Measurements from ENCODE around the gene SECISBP2L.

Gene SECISBP2L

GRCh38 chr15:48963524-48964113 is 82.6 kb downstream of the SECISBP2L start, which contains the start of gene SHC4:
Gene SHC4 (minus strand): TSS chr15:48963919. CDS start chr15:48963015, 904 bp downstream.
- H3K9me3 ChIP-seq (ENCODE audit: control insufficient read depth, insufficient read depth, low read length) = no peaks in the 10 kb centered on the region
- H3K9ac ChIP-seq (ENCODE audit: low read depth, low read length) = no peak within 1 kb of the TSS
- H3K4me1 ChIP-seq (ENCODE audit: control insufficient read depth, insufficient read depth, low read length) = no peaks in the 10 kb centered on the region
- peak within 1 kb of the TSS; percentile 89 for H3K4me3 ChIP-seq (ENCODE audit: low read depth, low read length)
- H3K27me3 ChIP-seq (ENCODE audit: control insufficient read depth, insufficient read depth, low read length) = peaks cover 33% of the 10 kb centered on the region
- H3K27ac ChIP-seq (ENCODE audit: low read depth, low read length) = no peak within 1 kb of the TSS
- H3K36me3 ChIP-seq (ENCODE audit: control insufficient read depth, insufficient read depth, low read length) = no peaks in the 10 kb centered on the region

- H3K4me1 ChIP-seq (ENCODE audit: control insufficient read depth, insufficient read depth, low read length) = no peaks in the 10 kb centered on the region
- no peak overlapping the region for H3K9ac ChIP-seq (ENCODE audit: low read depth, low read length)
- peak overlapping the region; percentile 89 for H3K4me3 ChIP-seq (ENCODE audit: low read depth, low read length)
- no peaks in the 10 kb centered on the region for H3K36me3 ChIP-seq (ENCODE audit: control insufficient read depth, insufficient read depth, low read length)
- H3K27me3 ChIP-seq (ENCODE audit: control insufficient read depth, insufficient read depth, low read length) = peaks cover 33% of the 10 kb centered on the region
- H3K9me3 ChIP-seq (ENCODE audit: control insufficient read depth, insufficient read depth, low read length) = no peaks in the 10 kb centered on the region
- H3K27ac ChIP-seq (ENCODE audit: low read depth, low read length) = no peak overlapping the region
These were observed 83.4 kb downstream of the SECISBP2L start for GRCh38 chr15:48962662-48963523.

- Histone ChIP-seq H3K9ac (ENCODE audit: low read depth, low read length) (no peak overlapping the region), H3K4me3 (ENCODE audit: low read depth, low read length) (no peak overlapping the region), H3K9me3 (ENCODE audit: control insufficient read depth, insufficient read depth, low read length) (no peaks in the 10 kb centered on the region), H3K27ac (ENCODE audit: low read depth, low read length) (no peak overlapping the region), H3K4me1 (ENCODE audit: control insufficient read depth, insufficient read depth, low read length) (peaks cover 8% of the 10 kb centered on the region; the same call in 1 of the 2 replicates), H3K36me3 (ENCODE audit: control insufficient read depth, insufficient read depth, low read length) (no peaks in the 10 kb centered on the region), H3K27me3 (ENCODE audit: control insufficient read depth, insufficient read depth, low read length) (0 out of 2 replicates have a peak, but pooled peaks cover 2% of the 10 kb centered on the region)
These were observed 90.3 kb downstream of the SECISBP2L start for GRCh38 chr15:48955967-48956366.

GRCh38 chr15:48955370-48955769 is 90.9 kb downstream of the SECISBP2L start:
- no peak overlapping the region for H3K27ac ChIP-seq (ENCODE audit: low read depth, low read length)
- no peaks in the 10 kb centered on the region for H3K27me3 ChIP-seq (ENCODE audit: control insufficient read depth, insufficient read depth, low read length)
- peaks cover 8% of the 10 kb centered on the region; the same call in 1 of the 2 replicates for H3K4me1 ChIP-seq (ENCODE audit: control insufficient read depth, insufficient read depth, low read length)
- no peak overlapping the region for H3K9ac ChIP-seq (ENCODE audit: low read depth, low read length)
- no peaks in the 10 kb centered on the region for H3K9me3 ChIP-seq (ENCODE audit: control insufficient read depth, insufficient read depth, low read length)
- no peaks in the 10 kb centered on the region for H3K36me3 ChIP-seq (ENCODE audit: control insufficient read depth, insufficient read depth, low read length)
- H3K4me3 ChIP-seq (ENCODE audit: low read depth, low read length) = no peak overlapping the region

GRCh38 chr15:48954538-48954937 is 91.7 kb downstream of the SECISBP2L start:
- no peaks in the 10 kb centered on the region for H3K27me3 ChIP-seq (ENCODE audit: control insufficient read depth, insufficient read depth, low read length)
- peaks cover 8% of the 10 kb centered on the region; the same call in 1 of the 2 replicates for H3K4me1 ChIP-seq (ENCODE audit: control insufficient read depth, insufficient read depth, low read length)
- no peaks in the 10 kb centered on the region for H3K36me3 ChIP-seq (ENCODE audit: control insufficient read depth, insufficient read depth, low read length)
- no peak overlapping the region for H3K4me3 ChIP-seq (ENCODE audit: low read depth, low read length)
- no peak overlapping the region for H3K27ac ChIP-seq (ENCODE audit: low read depth, low read length)
- no peak overlapping the region for H3K9ac ChIP-seq (ENCODE audit: low read depth, low read length)
- no peaks in the 10 kb centered on the region for H3K9me3 ChIP-seq (ENCODE audit: control insufficient read depth, insufficient read depth, low read length)

- Histone ChIP-seq H3K9me3 (ENCODE audit: control insufficient read depth, insufficient read depth, low read length) (no peaks in the 10 kb centered on the region), H3K4me1 (ENCODE audit: control insufficient read depth, insufficient read depth, low read length) (no peaks in the 10 kb centered on the region), H3K36me3 (ENCODE audit: control insufficient read depth, insufficient read depth, low read length) (no peaks in the 10 kb centered on the region), H3K9ac (ENCODE audit: low read depth, low read length) (no peak overlapping the region), H3K4me3 (ENCODE audit: low read depth, low read length) (no peak overlapping the region), H3K27ac (ENCODE audit: low read depth, low read length) (no peak overlapping the region), H3K27me3 (ENCODE audit: control insufficient read depth, insufficient read depth, low read length) (no peaks in the 10 kb centered on the region)
These were observed 99.4 kb downstream of the SECISBP2L start for GRCh38 chr15:48946840-48947187.

GRCh38 chr15:48946074-48946839 is 100.0 kb downstream of the SECISBP2L start:
- H3K9ac ChIP-seq (ENCODE audit: low read depth, low read length) = no peak overlapping the region
- no peak overlapping the region for H3K4me3 ChIP-seq (ENCODE audit: low read depth, low read length)
- no peaks in the 10 kb centered on the region for H3K36me3 ChIP-seq (ENCODE audit: control insufficient read depth, insufficient read depth, low read length)
- H3K9me3 ChIP-seq (ENCODE audit: control insufficient read depth, insufficient read depth, low read length) = no peaks in the 10 kb centered on the region
- H3K4me1 ChIP-seq (ENCODE audit: control insufficient read depth, insufficient read depth, low read length) = no peaks in the 10 kb centered on the region
- peak overlapping the region; percentile 12 for H3K27ac ChIP-seq (ENCODE audit: low read depth, low read length)
- no peaks in the 10 kb centered on the region for H3K27me3 ChIP-seq (ENCODE audit: control insufficient read depth, insufficient read depth, low read length)

- Histone ChIP-seq H3K27ac (ENCODE audit: low read depth, low read length) (no peak overlapping the region), H3K9ac (ENCODE audit: low read depth, low read length) (no peak overlapping the region), H3K9me3 (ENCODE audit: control insufficient read depth, insufficient read depth, low read length) (no peaks in the 10 kb centered on the region), H3K27me3 (ENCODE audit: control insufficient read depth, insufficient read depth, low read length) (no peaks in the 10 kb centered on the region), H3K4me1 (ENCODE audit: control insufficient read depth, insufficient read depth, low read length) (no peaks in the 10 kb centered on the region), H3K4me3 (ENCODE audit: low read depth, low read length) (no peak overlapping the region), H3K36me3 (ENCODE audit: control insufficient read depth, insufficient read depth, low read length) (no peaks in the 10 kb centered on the region)
These were observed 100.9 kb downstream of the SECISBP2L start for GRCh38 chr15:48945386-48945785.

GRCh38 chr15:48941904-48942303 is 104.3 kb downstream of the SECISBP2L start:
- no peak overlapping the region for H3K9ac ChIP-seq (ENCODE audit: low read depth, low read length)
- no peaks in the 10 kb centered on the region for H3K9me3 ChIP-seq (ENCODE audit: control insufficient read depth, insufficient read depth, low read length)

GRCh38 chr15:48940508-48940907 is 105.7 kb downstream of the SECISBP2L start:
- H3K27me3 ChIP-seq (ENCODE audit: control insufficient read depth, insufficient read depth, low read length) = no peaks in the 10 kb centered on the region
- no peak overlapping the region for H3K4me3 ChIP-seq (ENCODE audit: low read depth, low read length)
- H3K4me1 ChIP-seq (ENCODE audit: control insufficient read depth, insufficient read depth, low read length) = no peaks in the 10 kb centered on the region
- no peaks in the 10 kb centered on the region for H3K9me3 ChIP-seq (ENCODE audit: control insufficient read depth, insufficient read depth, low read length)
- H3K9ac ChIP-seq (ENCODE audit: low read depth, low read length) = no peak overlapping the region
- no peak overlapping the region for H3K27ac ChIP-seq (ENCODE audit: low read depth, low read length)
- no peaks in the 10 kb centered on the region for H3K36me3 ChIP-seq (ENCODE audit: control insufficient read depth, insufficient read depth, low read length)

More at GRCh38 chr15:48941904-48942303, 104.3 kb downstream of the SECISBP2L start:
- Histone ChIP-seq H3K4me3 (ENCODE audit: low read depth, low read length) (no peak overlapping the region), H3K27ac (ENCODE audit: low read depth, low read length) (no peak overlapping the region), H3K36me3 (ENCODE audit: control insufficient read depth, insufficient read depth, low read length) (no peaks in the 10 kb centered on the region), H3K4me1 (ENCODE audit: control insufficient read depth, insufficient read depth, low read length) (no peaks in the 10 kb centered on the region), H3K27me3 (ENCODE audit: control insufficient read depth, insufficient read depth, low read length) (no peaks in the 10 kb centered on the region)

Data from HUES48 (cell line).